Mesendoderm (in vitro differentiated cells): ENCODE results near the gene CDSN.

Source experiments
- DNase-seq: peaks from one replicate; pipeline ENCODE4 v3.0.0; 2013
- H2AK5ac ChIP-seq: 2 replicates; pipeline ENCODE4 v1.6.1; 2013; ENCODE audit warnings: low read length, inconsistent platforms
- H2BK120ac ChIP-seq: 2 replicates; pipeline ENCODE4 v1.6.1; 2013; ENCODE audit warnings: low read depth, mild to moderate bottlenecking, low read length, moderate library complexity, mixed read lengths
- H2BK15ac ChIP-seq: replicated peaks from 2 replicates; pipeline ENCODE4 v1.6.1; 2013; ENCODE audit warnings: low read depth, mild to moderate bottlenecking, moderate library complexity
- H2BK5ac ChIP-seq: 2 replicates; pipeline ENCODE4 v1.6.1; 2013; ENCODE audit warnings: low read length, inconsistent platforms
- H3K18ac ChIP-seq: 2 replicates; pipeline ENCODE4 v1.6.1; 2013; ENCODE audit warnings: mild to moderate bottlenecking, low read length, mixed read lengths
- H3K23ac ChIP-seq: one replicate; pipeline ENCODE4 v1.6.1; 2013; ENCODE audit warnings: low read length
- H3K27ac ChIP-seq: 2 replicates; pipeline ENCODE4 v1.5.1; 2013; ENCODE audit warnings: low read depth, mild to moderate bottlenecking, inconsistent platforms, low read length, moderate library complexity
- H3K27me3 ChIP-seq: 2 replicates; pipeline ENCODE4 v1.6.1; 2013; ENCODE audit warnings: low read length, control low read depth, mild to moderate bottlenecking, inconsistent platforms; ENCODE audit not compliant: insufficient read depth, poor library complexity
- H3K36me3 ChIP-seq: 2 replicates; pipeline ENCODE4 v1.6.1; 2013; ENCODE audit warnings: low read length, inconsistent platforms; ENCODE audit not compliant: control insufficient read depth, insufficient read depth
- H3K4ac ChIP-seq: one replicate; pipeline ENCODE4 v1.6.1; 2013; ENCODE audit warnings: low read depth, mild to moderate bottlenecking, low read length, moderate library complexity
- H3K4me1 ChIP-seq: 2 replicates; pipeline ENCODE4 v1.6.1; 2013; ENCODE audit warnings: low read depth, low read length, inconsistent platforms; ENCODE audit not compliant: control insufficient read depth
- H3K4me2 ChIP-seq: 2 replicates; pipeline ENCODE4 v1.6.1; 2013; ENCODE audit warnings: low read length
- H3K4me3 ChIP-seq: 2 replicates; pipeline ENCODE4 v1.5.1; 2013; ENCODE audit warnings: mild to moderate bottlenecking, low read length
- H3K56ac ChIP-seq: one replicate; pipeline ENCODE4 v1.6.1; 2013; ENCODE audit warnings: low read length
- H3K79me1 ChIP-seq: 2 replicates; pipeline ENCODE4 v1.6.1; 2013; ENCODE audit warnings: low read length, inconsistent platforms
- H3K79me2 ChIP-seq: 2 replicates; pipeline ENCODE4 v1.6.1; 2013; ENCODE audit warnings: mild to moderate bottlenecking, low read length; ENCODE audit not compliant: control insufficient read depth, insufficient read depth
- H3K9ac ChIP-seq: 2 replicates; pipeline ENCODE4 v1.6.1; 2013; ENCODE audit warnings: low read length, inconsistent platforms
- H4K5ac ChIP-seq: one replicate; pipeline ENCODE4 v1.6.1; 2013; ENCODE audit warnings: low read length
- H4K8ac ChIP-seq: one replicate; pipeline ENCODE4 v1.6.1; 2013; ENCODE audit warnings: low read depth, mild to moderate bottlenecking, control low read depth, low read length, moderate library complexity
- WGBS: extraction: QIAGEN DNeasy Blood & Tissue Kit; methylation state at CpG from one replicate; pipeline ENCODE4 v1.1.7; 2013; ENCODE audit warnings: low lambda C conversion rate, missing lambda C conversion rate; ENCODE audit not compliant: insufficient coverage; ENCODE audit errors: extremely low coverage; 5-methylcytosine and 5-hydroxymethylcytosine counted together

CDSN gene

GRCh38 chr6:31158140-31158862 is 38.1 kb upstream of the CDSN start, which contains the start of gene TCF19:
TSS of gene TCF19 (plus strand) at chr6:31158589. CDS start at chr6:31159470, 881 bp downstream.
- no peak within 1 kb of the TSS for H2BK120ac ChIP-seq
- peak within 1 kb of the TSS; percentile 83 for H3K27ac ChIP-seq

GRCh38 chr6:31157513-31158139 is 37.4 kb upstream of the CDSN start, which contains the start of gene CCHCR1:
TSS of gene CCHCR1 (minus strand) at chr6:31157802. CDS start at chr6:31157600, 202 bp downstream.
- H2AK5ac ChIP-seq, result peak within 1 kb of the TSS; percentile 47
- peak within 1 kb of the TSS; percentile 97 for H3K4me2 ChIP-seq
- H3K4me3 ChIP-seq, result peak within 1 kb of the TSS; percentile 85
- no peak within 1 kb of the TSS for H4K5ac ChIP-seq
- WGBS, result no CpG with 5 or more reads among the region's 14 CpGs
- no peak within 1 kb of the TSS for H2BK5ac ChIP-seq
- no peak within 1 kb of the TSS for H4K8ac ChIP-seq
- H3K79me1 ChIP-seq, result peaks cover 7% of the 10 kb centered on the region
- H3K79me2 ChIP-seq, result no peaks in the 10 kb centered on the region
- no peak within 1 kb of the TSS for H2BK120ac ChIP-seq
- H3K27ac ChIP-seq, result peak within 1 kb of the TSS; percentile 83
- peak; percentile 23 for DNase-seq
- H3K4ac ChIP-seq, result peak within 1 kb of the TSS; percentile 90
- peak within 1 kb of the TSS; percentile 91 for H3K9ac ChIP-seq
- H2BK15ac ChIP-seq, result no peak within 1 kb of the TSS
- H3K23ac ChIP-seq, result no peak within 1 kb of the TSS
- peaks cover under 1% of the 10 kb centered on the region for H3K36me3 ChIP-seq
- peak within 1 kb of the TSS; percentile 95 for H3K18ac ChIP-seq
- peak within 1 kb of the TSS; percentile 97 for H3K56ac ChIP-seq
- H3K4me1 ChIP-seq, result peaks cover 7% of the 10 kb centered on the region
- H3K27me3 ChIP-seq, result no peaks in the 10 kb centered on the region

More at GRCh38 chr6:31158140-31158862, 38.1 kb upstream of the CDSN start, which contains the start of gene TCF19:
- no peak within 1 kb of the TSS for H2BK5ac ChIP-seq
- no peak within 1 kb of the TSS for H4K5ac ChIP-seq
- peak within 1 kb of the TSS; percentile 91 for H3K9ac ChIP-seq
- H4K8ac ChIP-seq, result no peak within 1 kb of the TSS
- no CpG with 5 or more reads among the region's 65 CpGs for WGBS
- H2BK15ac ChIP-seq, result no peak within 1 kb of the TSS
- peaks cover 7% of the 10 kb centered on the region for H3K79me1 ChIP-seq
- peak within 1 kb of the TSS; percentile 85 for H3K4me3 ChIP-seq
- peak within 1 kb of the TSS; percentile 97 for H3K4me2 ChIP-seq
- peak within 1 kb of the TSS; percentile 47 for H2AK5ac ChIP-seq
- no peaks in the 10 kb centered on the region for H3K79me2 ChIP-seq
- H3K36me3 ChIP-seq, result peaks cover 3% of the 10 kb centered on the region
- H3K27me3 ChIP-seq, result no peaks in the 10 kb centered on the region
- H3K18ac ChIP-seq, result peak within 1 kb of the TSS; percentile 95
- H3K4ac ChIP-seq, result peak within 1 kb of the TSS; percentile 90
- H3K4me1 ChIP-seq, result peaks cover 7% of the 10 kb centered on the region
- peak within 1 kb of the TSS; percentile 97 for H3K56ac ChIP-seq
- H3K23ac ChIP-seq, result no peak within 1 kb of the TSS
- DNase-seq, result peak; percentile 100

GRCh38 chr6:31156641-31157040 is 36.4 kb upstream of the CDSN start:
- Histone ChIP-seq H3K4me3 (no peak overlapping the region), H4K5ac (no peak overlapping the region), H3K79me2 (no peaks in the 10 kb centered on the region), H3K9ac (no peak overlapping the region), H3K27ac (no peak overlapping the region), H3K36me3 (no peaks in the 10 kb centered on the region), H3K56ac (peak overlapping the region; percentile 11), H2BK120ac (no peak overlapping the region), H2BK15ac (no peak overlapping the region), H3K23ac (no peak overlapping the region), H3K4ac (no peak overlapping the region), H3K18ac (no peak overlapping the region), H3K4me2 (no peak overlapping the region), H4K8ac (no peak overlapping the region), H2BK5ac (no peak overlapping the region), H2AK5ac (no peak overlapping the region), H3K27me3 (no peaks in the 10 kb centered on the region), H3K79me1 (peaks cover 7% of the 10 kb centered on the region), H3K4me1 (peaks cover 7% of the 10 kb centered on the region)
- no peak for DNase-seq
- no CpG with 5 or more reads among the region's 7 CpGs for WGBS

GRCh38 chr6:31154436-31154835 is 34.2 kb upstream of the CDSN start:
- WGBS, result no CpG with 5 or more reads among the region's 15 CpGs
- H3K9ac ChIP-seq, result no peak overlapping the region
- no peak overlapping the region for H4K5ac ChIP-seq
- H3K4me2 ChIP-seq, result no peak overlapping the region
- no peaks in the 10 kb centered on the region for H3K79me2 ChIP-seq
- H2BK5ac ChIP-seq, result no peak overlapping the region
- H3K27me3 ChIP-seq, result no peaks in the 10 kb centered on the region
- H3K4me1 ChIP-seq, result peaks cover 3% of the 10 kb centered on the region
- no peak overlapping the region for H3K27ac ChIP-seq
- no peak overlapping the region for H2BK120ac ChIP-seq
- H3K18ac ChIP-seq, result no peak overlapping the region
- no peak overlapping the region for H3K4me3 ChIP-seq
- H3K4ac ChIP-seq, result no peak overlapping the region
- H2AK5ac ChIP-seq, result no peak overlapping the region
- peaks cover 4% of the 10 kb centered on the region for H3K79me1 ChIP-seq
- H4K8ac ChIP-seq, result no peak overlapping the region
- peaks cover 5% of the 10 kb centered on the region for H3K36me3 ChIP-seq
- H3K23ac ChIP-seq, result no peak overlapping the region
- no peak for DNase-seq
- H2BK15ac ChIP-seq, result no peak overlapping the region
- no peak overlapping the region for H3K56ac ChIP-seq

- H3K4me3 ChIP-seq, result no peak overlapping the region
- no peak overlapping the region for H3K4ac ChIP-seq
- H3K27me3 ChIP-seq, result no peaks in the 10 kb centered on the region
- H3K79me1 ChIP-seq, result peaks cover 3% of the 10 kb centered on the region
- peaks cover 3% of the 10 kb centered on the region for H3K4me1 ChIP-seq
- no peak overlapping the region for H3K18ac ChIP-seq
- no peak overlapping the region for H2AK5ac ChIP-seq
- H2BK5ac ChIP-seq, result no peak overlapping the region
- no peak overlapping the region for H4K5ac ChIP-seq
- no CpG with 5 or more reads among the region's 7 CpGs for WGBS
- no peak overlapping the region for H3K9ac ChIP-seq
- H3K4me2 ChIP-seq, result no peak overlapping the region
- H2BK120ac ChIP-seq, result no peak overlapping the region
- H4K8ac ChIP-seq, result no peak overlapping the region
- no peaks in the 10 kb centered on the region for H3K79me2 ChIP-seq
- H3K27ac ChIP-seq, result no peak overlapping the region
- peaks cover 5% of the 10 kb centered on the region for H3K36me3 ChIP-seq
- no peak overlapping the region for H3K56ac ChIP-seq
- no peak overlapping the region for H2BK15ac ChIP-seq
- no peak overlapping the region for H3K23ac ChIP-seq
- DNase-seq, result no peak
Observed at GRCh38 chr6:31152781-31153180, 32.5 kb upstream of the CDSN start.
